Panc1 (cell line): ENCODE measurements around the gene SLC6A8. TPM values are rescaled to one million over a fixed set of nuclear protein-coding genes. Genes with fewer than 3 reads are reported as not detected.

Source experiments
- ATAC-seq: fragments of 200-7000 bp; cut with Tn5 transposase; 2 replicates; pipeline ENCODE4 v1.9.1; 2020; ENCODE audit warnings: mild to moderate bottlenecking, moderate library complexity
- BruUV-seq: library from RNA; stranded (reverse); fragments of 400-500 nt; replicated peaks from 2 replicates; lab custom pipeline; 2021; lab: Mats Ljungman, UMichigan
- CTCF ChIA-PET: fragments of 300-600 bp; sonication (Branson Sonifier 250); formaldehyde crosslinking; loops from one replicate; lab custom pipeline; 2022; ENCODE audit warnings: antibody characterized with exemption; lab: Charles Lee
- POLR2A ChIA-PET: fragments of 300-600 bp; sonication (Branson Sonifier 250); formaldehyde crosslinking; loops from one replicate; lab custom pipeline; 2022; ENCODE audit warnings: antibody characterized with exemption; lab: Charles Lee
- DNase-seq: peaks from one replicate; pipeline ENCODE4 v3.0.0-alpha.2; 2010; ENCODE audit warnings: low read depth, low spot score
- H3K27ac ChIP-seq: 2 replicates; pipeline ENCODE4 v1.5.1; 2011; ENCODE audit warnings: mild to moderate bottlenecking, low read length, inconsistent platforms
- H3K27me3 ChIP-seq: fragments of 200-500 bp; sonication (Bioruptor generic); 2 replicates; pipeline ENCODE4 v1.6.0; 2014; ENCODE audit warnings: low read length, inconsistent platforms; ENCODE audit not compliant: control insufficient read depth, insufficient read depth
- H3K36me3 ChIP-seq: fragments of 200-500 bp; sonication (Bioruptor generic); 2 replicates; pipeline ENCODE4 v1.5.1; 2014; ENCODE audit warnings: inconsistent platforms, mild to moderate bottlenecking, low read length, moderate library complexity; ENCODE audit not compliant: control insufficient read depth, insufficient read depth
- H3K4me1 ChIP-seq: 2 replicates; pipeline ENCODE4 v1.5.1; 2011; ENCODE audit warnings: inconsistent platforms, mild to moderate bottlenecking, low read length, moderate library complexity; ENCODE audit not compliant: control insufficient read depth, insufficient read depth
- H3K4me3 ChIP-seq, 2 experiments: 2 replicates each; pipeline ENCODE4 v1.5.1; 2011 to 2012; ENCODE audit warnings: low read depth in 2 of 2, low read length in 2 of 2, mild to moderate bottlenecking in 2 of 2, inconsistent platforms in 1 of 2, moderate library complexity in 1 of 2
- H3K9me3 ChIP-seq: fragments of 200-500 bp; sonication (Bioruptor generic); 2 replicates; pipeline ENCODE4 v1.5.1; 2014; ENCODE audit warnings: low read depth, mild to moderate bottlenecking, inconsistent platforms, low read length, moderate library complexity; ENCODE audit not compliant: control insufficient read depth, insufficient read depth
- POLR2AphosphoS5 ChIP-seq: IDR thresholded peaks from 2 replicates; pipeline ENCODE4 v1.6.1; 2012; ENCODE audit warnings: mild to moderate bottlenecking, low read depth, low read length, moderate library complexity
- SIN3A ChIP-seq: IDR thresholded peaks from 2 replicates; pipeline ENCODE4 v1.6.1; 2012; ENCODE audit warnings: low read depth, mild to moderate bottlenecking, low read length, moderate library complexity, borderline replicate concordance; ENCODE audit not compliant: insufficient read depth
- TCF7L2 ChIP-seq: IDR thresholded peaks from 2 replicates; pipeline ENCODE4 v1.6.1; 2011; ENCODE audit warnings: mild to moderate bottlenecking, low read depth, low read length, inconsistent platforms
- in situ Hi-C: cut with HindIII; loops from 2 replicates; pipeline ENCODE4 v1.10.0; 2016; ENCODE audit warnings: low sequenced_read_pairs, low pct_unique_long_range_greater_than_20kb
- intact Hi-C: fragments of 100-400 bp; cut with micrococcal nuclease; formaldehyde crosslinking; loops from one replicate; pipeline ENCODE4 v1.10.0; 2022; ENCODE audit not compliant: unreplicated experiment
- total RNA-seq: library from RNA; stranded (reverse); gene quantifications from one replicate; pipeline ENCODE4 v1.2.1, GENCODE V29; 2021; ENCODE audit not compliant: unreplicated experiment
- TF ChIP-seq, protein P1 (sequence below), 2 experiments: IDR thresholded peaks; 2 replicates each; pipeline ENCODE4 v1.6.1; 2011 to 2012; ENCODE audit warnings: low read depth in 2 of 2, control low read depth in 1 of 2, low read length in 1 of 2, mild to moderate bottlenecking in 1 of 2, moderate library complexity in 1 of 2; ENCODE audit not compliant: insufficient read depth in 1 of 2
- TF ChIP-seq, protein P2 (sequence below): fragments of 450-650 bp; IDR thresholded peaks from 2 replicates; pipeline ENCODE4 v1.5.1; 2017; ENCODE audit warnings: mild to moderate bottlenecking

Gene SLC6A8
- total RNA-seq, 1 experiment from 2014 or later = 125 TPM

DNA sequence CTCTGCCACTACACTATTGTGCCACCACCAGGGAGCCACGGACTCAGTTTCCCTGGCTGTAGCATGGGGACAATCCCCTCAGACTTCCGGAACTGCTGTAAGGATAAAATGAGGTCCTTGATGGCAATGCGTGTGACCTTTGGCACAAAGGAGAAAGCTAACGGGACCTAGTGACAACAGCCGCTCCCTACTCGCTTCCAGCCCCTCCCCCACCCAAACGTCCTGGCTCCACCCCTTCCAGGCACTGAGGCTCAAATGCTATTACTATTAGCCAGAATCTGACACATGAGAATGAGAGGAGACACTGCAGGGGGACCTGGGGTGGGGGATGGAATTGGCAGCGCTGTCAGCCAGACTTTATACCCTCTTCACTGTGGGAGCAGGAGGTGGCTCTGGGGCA is 46.1 kb upstream of the SLC6A8 start:
- peaks cover 4% of the 10 kb centered on the region for H3K27me3 ChIP-seq
- in situ Hi-C loops = no loop called here
- ATAC-seq = no peak
- ChIA-PET POLR2A (no interaction called here), CTCF (no interaction called here)
- DNase-seq = no peak
- H3K9me3 ChIP-seq = no peaks in the 10 kb centered on the region
- H3K36me3 ChIP-seq = no peaks in the 10 kb centered on the region
- peaks cover 7% of the 10 kb centered on the region for H3K4me1 ChIP-seq
- BruUV-seq = no TSS peak
- H3K4me3 ChIP-seq = no peak overlapping the region
- intact Hi-C loops = no loop called here
- no peak overlapping the region for H3K27ac ChIP-seq
- TF ChIP-seq, protein P1, sequence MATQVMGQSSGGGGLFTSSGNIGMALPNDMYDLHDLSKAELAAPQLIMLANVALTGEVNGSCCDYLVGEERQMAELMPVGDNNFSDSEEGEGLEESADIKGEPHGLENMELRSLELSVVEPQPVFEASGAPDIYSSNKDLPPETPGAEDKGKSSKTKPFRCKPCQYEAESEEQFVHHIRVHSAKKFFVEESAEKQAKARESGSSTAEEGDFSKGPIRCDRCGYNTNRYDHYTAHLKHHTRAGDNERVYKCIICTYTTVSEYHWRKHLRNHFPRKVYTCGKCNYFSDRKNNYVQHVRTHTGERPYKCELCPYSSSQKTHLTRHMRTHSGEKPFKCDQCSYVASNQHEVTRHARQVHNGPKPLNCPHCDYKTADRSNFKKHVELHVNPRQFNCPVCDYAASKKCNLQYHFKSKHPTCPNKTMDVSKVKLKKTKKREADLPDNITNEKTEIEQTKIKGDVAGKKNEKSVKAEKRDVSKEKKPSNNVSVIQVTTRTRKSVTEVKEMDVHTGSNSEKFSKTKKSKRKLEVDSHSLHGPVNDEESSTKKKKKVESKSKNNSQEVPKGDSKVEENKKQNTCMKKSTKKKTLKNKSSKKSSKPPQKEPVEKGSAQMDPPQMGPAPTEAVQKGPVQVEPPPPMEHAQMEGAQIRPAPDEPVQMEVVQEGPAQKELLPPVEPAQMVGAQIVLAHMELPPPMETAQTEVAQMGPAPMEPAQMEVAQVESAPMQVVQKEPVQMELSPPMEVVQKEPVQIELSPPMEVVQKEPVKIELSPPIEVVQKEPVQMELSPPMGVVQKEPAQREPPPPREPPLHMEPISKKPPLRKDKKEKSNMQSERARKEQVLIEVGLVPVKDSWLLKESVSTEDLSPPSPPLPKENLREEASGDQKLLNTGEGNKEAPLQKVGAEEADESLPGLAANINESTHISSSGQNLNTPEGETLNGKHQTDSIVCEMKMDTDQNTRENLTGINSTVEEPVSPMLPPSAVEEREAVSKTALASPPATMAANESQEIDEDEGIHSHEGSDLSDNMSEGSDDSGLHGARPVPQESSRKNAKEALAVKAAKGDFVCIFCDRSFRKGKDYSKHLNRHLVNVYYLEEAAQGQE (IDR thresholded peaks at IDR 0.05; ENCODE audit: insufficient read depth in 1 of 2, low read depth in 2 of 2, low read length in 1 of 2) = no peak
- no peak for TF ChIP-seq POLR2AphosphoS5
- no peak for TF ChIP-seq SIN3A
- TF ChIP-seq, protein P2, sequence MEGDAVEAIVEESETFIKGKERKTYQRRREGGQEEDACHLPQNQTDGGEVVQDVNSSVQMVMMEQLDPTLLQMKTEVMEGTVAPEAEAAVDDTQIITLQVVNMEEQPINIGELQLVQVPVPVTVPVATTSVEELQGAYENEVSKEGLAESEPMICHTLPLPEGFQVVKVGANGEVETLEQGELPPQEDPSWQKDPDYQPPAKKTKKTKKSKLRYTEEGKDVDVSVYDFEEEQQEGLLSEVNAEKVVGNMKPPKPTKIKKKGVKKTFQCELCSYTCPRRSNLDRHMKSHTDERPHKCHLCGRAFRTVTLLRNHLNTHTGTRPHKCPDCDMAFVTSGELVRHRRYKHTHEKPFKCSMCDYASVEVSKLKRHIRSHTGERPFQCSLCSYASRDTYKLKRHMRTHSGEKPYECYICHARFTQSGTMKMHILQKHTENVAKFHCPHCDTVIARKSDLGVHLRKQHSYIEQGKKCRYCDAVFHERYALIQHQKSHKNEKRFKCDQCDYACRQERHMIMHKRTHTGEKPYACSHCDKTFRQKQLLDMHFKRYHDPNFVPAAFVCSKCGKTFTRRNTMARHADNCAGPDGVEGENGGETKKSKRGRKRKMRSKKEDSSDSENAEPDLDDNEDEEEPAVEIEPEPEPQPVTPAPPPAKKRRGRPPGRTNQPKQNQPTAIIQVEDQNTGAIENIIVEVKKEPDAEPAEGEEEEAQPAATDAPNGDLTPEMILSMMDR = no peak
- TF ChIP-seq TCF7L2 = no peak

DNA sequence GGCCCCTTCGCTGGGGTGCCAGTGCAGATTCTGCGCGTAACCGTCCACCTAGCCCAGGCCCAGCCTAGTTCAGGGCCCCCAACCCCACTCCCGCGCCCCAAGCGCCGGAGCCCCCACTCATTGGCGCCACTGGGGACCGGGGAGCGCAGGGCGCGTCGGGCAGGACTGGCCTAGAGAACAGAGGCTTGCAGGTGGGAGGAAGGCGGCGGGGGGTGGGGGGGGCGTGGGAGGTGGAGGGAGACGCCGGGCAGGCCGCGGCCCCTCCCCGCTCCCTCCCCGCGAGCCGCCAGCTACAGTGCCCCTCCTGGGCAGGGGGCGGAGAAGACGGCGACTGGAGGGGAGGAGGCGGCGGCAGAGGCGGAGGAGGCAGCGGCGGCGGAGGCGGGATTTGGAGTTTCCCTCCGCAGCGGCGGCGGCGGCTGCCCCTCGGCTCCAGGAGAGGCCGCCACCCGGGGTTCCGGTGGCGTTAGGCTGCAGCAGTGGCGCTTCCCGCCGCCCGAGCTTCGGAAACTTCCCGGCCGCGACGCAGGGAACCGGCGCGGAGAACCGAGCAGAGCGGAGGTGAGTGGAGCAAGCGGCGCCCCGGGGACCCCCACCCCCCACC is 45.6 kb upstream of the SLC6A8 start:
- ChIA-PET POLR2A (no interaction called here), CTCF (interaction anchor here (0.9 kb wide), 1 partner anchor 10 kb away, joined by 4 read pairs; no protein-coding TSS in a partner anchor)
- Histone ChIP-seq H3K4me1 (peaks cover 7% of the 10 kb centered on the region), H3K27ac (no peak overlapping the region), H3K36me3 (no peaks in the 10 kb centered on the region), H3K27me3 (peaks cover 4% of the 10 kb centered on the region), H3K9me3 (no peaks in the 10 kb centered on the region), H3K4me3 (0 out of 4 replicates have a peak overlapping the region, but pooled peaks of 1 of the 2 experiments have one; percentile 7)
- ATAC-seq (no peak), DNase-seq (no peak)
- intact Hi-C loops (no loop called here), in situ Hi-C loops (no loop called here)
- BruUV-seq = no TSS peak
- TF ChIP-seq, protein P2 = no peak
- TF ChIP-seq TCF7L2 (no peak), POLR2AphosphoS5 (no peak), SIN3A (no peak)
- TF ChIP-seq, protein P1 (IDR thresholded peaks at IDR 0.05; ENCODE audit: insufficient read depth in 1 of 2, low read depth in 2 of 2, low read length in 1 of 2) = no peak
